CD4-positive, alpha-beta T cell treated with Interleukin-15 for 4 hours (primary cell): ENCODE results near the gene FIGNL2.

Experiments used
- DNase-seq: peaks from one replicate; pipeline ENCODE4 v3.0.0-alpha.2; 2020; ENCODE audit warnings: low spot score

FIGNL2 gene

GRCh38 chr12:51874000-51874399 is 25.5 kb upstream of the FIGNL2 start:
- no peak for DNase-seq

- DNase-seq = no peak
Observed at GRCh38 chr12:51873251-51873994, 24.9 kb upstream of the FIGNL2 start.

GRCh38 chr12:51872689-51872981 is 24.1 kb upstream of the FIGNL2 start:
- DNase-seq = no peak

GRCh38 chr12:51871918-51872688 is 23.6 kb upstream of the FIGNL2 start:
- DNase-seq = no peak

- DNase-seq = no peak
Observed at GRCh38 chr12:51871126-51871525, 22.6 kb upstream of the FIGNL2 start.

GRCh38 chr12:51870504-51870903 is 22.0 kb upstream of the FIGNL2 start:
- no peak for DNase-seq

- DNase-seq = no peak
Observed at GRCh38 chr12:51869931-51870330, 21.4 kb upstream of the FIGNL2 start.

- DNase-seq = no peak
Observed at GRCh38 chr12:51869496-51869865, 21.0 kb upstream of the FIGNL2 start.

- DNase-seq = no peak
Observed at GRCh38 chr12:51868821-51869495, 20.4 kb upstream of the FIGNL2 start.

- no peak for DNase-seq
Observed at GRCh38 chr12:51867796-51868428, 19.4 kb upstream of the FIGNL2 start.

GRCh38 chr12:51867371-51867770 is 18.9 kb upstream of the FIGNL2 start:
- DNase-seq = no peak

GRCh38 chr12:51866762-51867161 is 18.2 kb upstream of the FIGNL2 start:
- DNase-seq = no peak

- no peak for DNase-seq
Observed at GRCh38 chr12:51866324-51866723, 17.8 kb upstream of the FIGNL2 start.

GRCh38 chr12:51865757-51866270 is 17.3 kb upstream of the FIGNL2 start:
- no peak for DNase-seq

GRCh38 chr12:51864833-51865670 is 16.5 kb upstream of the FIGNL2 start:
- DNase-seq = no peak

GRCh38 chr12:51863933-51864832 is 15.7 kb upstream of the FIGNL2 start:
- DNase-seq = no peak

- DNase-seq = no peak
Observed at GRCh38 chr12:51863363-51863932, 14.9 kb upstream of the FIGNL2 start.

GRCh38 chr12:51862947-51863346 is 14.4 kb upstream of the FIGNL2 start:
- no peak for DNase-seq

GRCh38 chr12:51860986-51861385 is 12.5 kb upstream of the FIGNL2 start:
- no peak for DNase-seq
